ENCODE results near the gene TRIM14.

GRCh38 chr9:98146101-98146991 is 27.3 kb upstream of the TRIM14 start:
- no peak for TF ChIP-seq CTCF (IDR thresholded peaks at IDR 0.05)
- no peak for TF ChIP-seq POLR2A (IDR thresholded peaks at IDR 0.05)

All from ovary (tissue), 3 donors.